Vagina (tissue), 2 donors: ENCODE data around the gene CPM. TPM values are rescaled to one million over a fixed set of nuclear protein-coding genes. Genes with fewer than 3 reads are reported as not detected.

Experiments
- DNase-seq, 2 donors: peaks; one replicate each; pipeline ENCODE4 v3.0.0-alpha.2; 2017; ENCODE audit errors: extremely low spot score in 2 of 2
- H3K27ac ChIP-seq: fragments of 200-600 bp; sonication (generic); one replicate; pipeline ENCODE4 v1.5.1; 2019
- H3K27me3 ChIP-seq: fragments of 200-600 bp; sonication (generic); one replicate; pipeline ENCODE4 v1.5.1; 2019
- H3K36me3 ChIP-seq, 2 donors: fragments of 200-600 bp; sonication (generic); one replicate each; pipeline ENCODE4 v1.5.1; 2017 to 2019
- H3K4me1 ChIP-seq: fragments of 200-600 bp; sonication (generic); one replicate; pipeline ENCODE4 v1.5.1; 2019
- H3K4me3 ChIP-seq, 2 donors: fragments of 200-600 bp; sonication (generic); 1 replicate in 1 of 2; 2 replicates in 1 of 2; pipeline ENCODE4 v1.5.1; 2016 to 2019
- H3K9me3 ChIP-seq: fragments of 200-600 bp; sonication (generic); one replicate; pipeline ENCODE4 v1.5.1; 2019
- POLR2A ChIP-seq, 2 donors: fragments of 450-650 bp; IDR thresholded peaks; one replicate each; pipeline ENCODE4 v1.6.1; 2017; ENCODE audit warnings: antibody characterized with exemption in 2 of 2, mild to moderate bottlenecking in 2 of 2, moderate library complexity in 2 of 2
- POLR2AphosphoS5 ChIP-seq, 2 donors: sonication (generic); formaldehyde crosslinking; IDR thresholded peaks; one replicate each; pipeline ENCODE4 v1.9.0; 2017; ENCODE audit warnings: antibody characterized with exemption in 2 of 2, mild to moderate bottlenecking in 2 of 2, low read depth in 1 of 2; ENCODE audit not compliant: insufficient read depth in 1 of 2
- intact Hi-C: fragments of 100-400 bp; cut with DNase I; formaldehyde crosslinking; loops from one replicate; pipeline ENCODE4 v1.15.1; 2023
- total RNA-seq: library from RNA; depleted of rRNA; stranded (reverse); fragments of >200 nt; gene quantifications from one replicate; pipeline ENCODE4 v1.2.3, GENCODE V29; 2016
- TF ChIP-seq, protein P1 (sequence below), 3 experiments: fragments of 450-650 bp in 2 of 3; fragments of 200-600 bp in 1 of 3; sonication (generic) in 1 of 3; IDR thresholded peaks; one replicate each; pipeline ENCODE4 v1.5.1; 2017 to 2019; ENCODE audit warnings: antibody characterized with exemption in 3 of 3, mild to moderate bottlenecking in 2 of 3, moderate library complexity in 2 of 3

Gene CPM
- total RNA-seq, 1 donor from 2014 or later = 35.4 TPM

DNA sequence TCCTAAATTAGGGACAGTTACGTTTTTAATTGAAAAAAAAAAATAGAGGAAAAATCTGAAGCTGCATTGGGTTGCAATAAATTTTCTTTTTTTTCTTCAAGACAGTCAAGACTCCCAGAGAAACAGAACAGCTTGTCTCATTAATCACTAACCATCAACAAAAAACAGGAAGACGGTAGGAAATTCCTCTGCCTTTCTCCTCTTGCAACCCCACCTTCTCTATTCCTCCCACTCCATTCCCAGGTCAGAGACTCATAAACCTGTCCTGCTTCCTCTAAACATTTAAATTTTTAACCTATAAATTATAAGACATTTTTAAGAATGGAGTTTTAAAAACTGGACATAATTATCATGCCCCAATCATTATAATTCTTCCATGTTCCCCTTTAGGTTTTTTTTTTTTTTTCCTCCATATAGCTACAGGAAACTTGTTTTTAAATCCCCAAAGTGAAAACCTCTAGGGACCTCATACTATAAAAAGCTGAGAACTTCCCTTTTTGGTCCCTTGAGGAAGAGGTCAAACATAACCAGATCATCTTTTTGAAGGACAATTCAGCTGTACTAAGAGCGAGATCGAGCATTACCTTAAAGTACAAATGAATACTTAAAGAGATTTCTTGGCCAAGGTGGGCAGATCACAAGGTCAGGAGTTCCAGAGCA lies 36.0 kb downstream of the CPM start:
- intact Hi-C loops = loop anchor here (10.0 kb wide), 1 partner anchor 178 kb away; no protein-coding TSS in a partner anchor
- Histone ChIP-seq H3K27ac (no peak overlapping the region), H3K4me1 (peaks cover 5% of the 10 kb centered on the region), H3K4me3 (no peak overlapping the region), H3K36me3 (no peaks in the 10 kb centered on the region), H3K27me3 (no peaks in the 10 kb centered on the region), H3K9me3 (no peaks in the 10 kb centered on the region)
- DNase-seq = no peak
- TF ChIP-seq POLR2A (IDR thresholded peaks at IDR 0.05) (no peak), POLR2AphosphoS5 (IDR thresholded peaks at IDR 0.05; ENCODE audit: insufficient read depth in 1 of 2, low read depth in 1 of 2) (no peak)
- TF ChIP-seq, protein P1, sequence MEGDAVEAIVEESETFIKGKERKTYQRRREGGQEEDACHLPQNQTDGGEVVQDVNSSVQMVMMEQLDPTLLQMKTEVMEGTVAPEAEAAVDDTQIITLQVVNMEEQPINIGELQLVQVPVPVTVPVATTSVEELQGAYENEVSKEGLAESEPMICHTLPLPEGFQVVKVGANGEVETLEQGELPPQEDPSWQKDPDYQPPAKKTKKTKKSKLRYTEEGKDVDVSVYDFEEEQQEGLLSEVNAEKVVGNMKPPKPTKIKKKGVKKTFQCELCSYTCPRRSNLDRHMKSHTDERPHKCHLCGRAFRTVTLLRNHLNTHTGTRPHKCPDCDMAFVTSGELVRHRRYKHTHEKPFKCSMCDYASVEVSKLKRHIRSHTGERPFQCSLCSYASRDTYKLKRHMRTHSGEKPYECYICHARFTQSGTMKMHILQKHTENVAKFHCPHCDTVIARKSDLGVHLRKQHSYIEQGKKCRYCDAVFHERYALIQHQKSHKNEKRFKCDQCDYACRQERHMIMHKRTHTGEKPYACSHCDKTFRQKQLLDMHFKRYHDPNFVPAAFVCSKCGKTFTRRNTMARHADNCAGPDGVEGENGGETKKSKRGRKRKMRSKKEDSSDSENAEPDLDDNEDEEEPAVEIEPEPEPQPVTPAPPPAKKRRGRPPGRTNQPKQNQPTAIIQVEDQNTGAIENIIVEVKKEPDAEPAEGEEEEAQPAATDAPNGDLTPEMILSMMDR (IDR thresholded peaks at IDR 0.05) = no peak

DNA sequence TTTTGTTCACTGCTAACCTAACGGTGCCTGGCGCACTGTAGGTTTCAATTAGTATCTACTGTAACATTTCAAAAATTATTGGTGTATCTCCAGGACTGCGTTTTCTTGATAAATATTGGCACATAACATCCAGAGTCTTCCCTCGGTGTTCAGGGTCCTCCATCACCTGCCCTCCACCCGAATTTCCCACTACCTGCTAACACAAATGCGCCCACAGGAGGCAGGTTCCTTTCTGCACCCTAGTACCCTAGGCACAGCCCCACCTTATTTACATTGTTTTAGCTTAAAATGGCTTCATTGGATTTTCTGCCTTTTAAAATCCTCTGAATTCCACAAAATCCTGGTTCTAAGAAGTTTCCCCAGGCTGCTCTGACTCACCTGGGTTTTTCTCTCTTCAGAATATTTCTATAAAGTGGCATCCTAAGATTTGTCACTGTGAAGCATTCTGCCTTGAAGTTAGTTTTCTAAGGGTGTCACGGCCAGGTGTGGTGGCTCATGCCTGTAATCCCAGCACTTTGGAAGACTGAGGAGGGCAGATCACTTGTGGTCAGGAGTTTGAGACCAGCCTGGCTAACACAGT lies 38.6 kb downstream of the CPM start:
- Histone ChIP-seq H3K27ac (no peak overlapping the region), H3K9me3 (no peaks in the 10 kb centered on the region), H3K4me1 (peaks cover 4% of the 10 kb centered on the region), H3K4me3 (no peak overlapping the region), H3K36me3 (no peaks in the 10 kb centered on the region), H3K27me3 (no peaks in the 10 kb centered on the region)
- intact Hi-C loops = loop anchor here (10.0 kb wide), 1 partner anchor 180 kb away; no protein-coding TSS in a partner anchor
- TF ChIP-seq POLR2A (IDR thresholded peaks at IDR 0.05) = no peak
- TF ChIP-seq, protein P1 (IDR thresholded peaks at IDR 0.05) = no peak
- TF ChIP-seq POLR2AphosphoS5 (IDR thresholded peaks at IDR 0.05; ENCODE audit: insufficient read depth in 1 of 2, low read depth in 1 of 2) = no peak
- no peak for DNase-seq

GRCh38 chr12:68893741-68894140 lies 39.2 kb downstream of the CPM start:
- no peaks in the 10 kb centered on the region for H3K4me1 ChIP-seq
- intact Hi-C loops = loop anchor here (10.0 kb wide), 1 partner anchor 181 kb away; no protein-coding TSS in a partner anchor
- no peaks in the 10 kb centered on the region for H3K27me3 ChIP-seq
- no peak overlapping the region for H3K27ac ChIP-seq
- no peaks in the 10 kb centered on the region for H3K36me3 ChIP-seq
- DNase-seq = no peak
- no peak overlapping the region for H3K4me3 ChIP-seq
- TF ChIP-seq POLR2A (IDR thresholded peaks at IDR 0.05) (no peak), POLR2AphosphoS5 (IDR thresholded peaks at IDR 0.05; ENCODE audit: insufficient read depth in 1 of 2, low read depth in 1 of 2) (no peak)
- TF ChIP-seq, protein P1 (IDR thresholded peaks at IDR 0.05) = no peak
- no peaks in the 10 kb centered on the region for H3K9me3 ChIP-seq

- Histone ChIP-seq H3K4me1 (no peaks in the 10 kb centered on the region), H3K27me3 (no peaks in the 10 kb centered on the region), H3K4me3 (no peak overlapping the region), H3K27ac (no peak overlapping the region), H3K9me3 (no peaks in the 10 kb centered on the region), H3K36me3 (no peaks in the 10 kb centered on the region)
- no peak for DNase-seq
- no peak for TF ChIP-seq POLR2A (IDR thresholded peaks at IDR 0.05)
- intact Hi-C loops = loop anchor here (10.0 kb wide), 1 partner anchor 182 kb away; no protein-coding TSS in a partner anchor
These were observed 39.8 kb downstream of the CPM start for GRCh38 chr12:68893201-68893600.

DNA sequence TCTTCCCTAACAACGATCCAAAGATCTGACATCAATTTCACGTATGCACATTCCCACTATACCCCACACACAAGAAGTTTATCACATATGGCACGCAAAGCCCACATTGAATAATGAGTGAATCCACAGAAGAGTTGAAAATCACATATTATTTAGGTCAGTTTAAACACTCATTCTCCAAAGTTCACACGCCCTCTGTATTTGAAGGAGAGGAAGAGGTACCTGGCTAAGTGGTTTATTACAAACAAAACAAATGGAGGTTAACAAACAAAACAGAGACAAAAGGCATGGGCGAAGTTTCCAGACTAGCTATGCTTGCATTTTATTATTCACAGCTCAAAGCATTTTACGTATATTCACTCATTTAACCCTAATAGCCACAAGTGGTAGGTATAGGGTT lies 41.8 kb downstream of the CPM start:
- TF ChIP-seq POLR2A (IDR thresholded peaks at IDR 0.05) = no peak
- no peak for TF ChIP-seq POLR2AphosphoS5 (IDR thresholded peaks at IDR 0.05; ENCODE audit: insufficient read depth in 1 of 2, low read depth in 1 of 2)
- TF ChIP-seq, protein P1 (IDR thresholded peaks at IDR 0.05) = no peak
- Histone ChIP-seq H3K4me3 (no peak overlapping the region), H3K4me1 (no peaks in the 10 kb centered on the region), H3K27me3 (no peaks in the 10 kb centered on the region), H3K9me3 (no peaks in the 10 kb centered on the region), H3K36me3 (no peaks in the 10 kb centered on the region), H3K27ac (no peak overlapping the region)
- intact Hi-C loops = loop anchor here (10.0 kb wide), 1 partner anchor 184 kb away; no protein-coding TSS in a partner anchor
- no peak for DNase-seq
